Dermis microvascular lymphatic vessel endothelial cell (primary cell): ENCODE data around the gene MAST2. TPM values are rescaled to one million over a fixed set of nuclear protein-coding genes. Genes with fewer than 3 reads are reported as not detected.

Experiments used
- DNase-seq, 2 donors: peaks; one replicate each; pipeline versions ENCODE4 v3.0.0 to v3.0.0-alpha.2; 2010; ENCODE audit warnings: low read depth in 2 of 2
- total RNA-seq: library from RNA; depleted of rRNA; stranded (reverse); fragments of >200 nt; gene quantifications from 2 replicates; pipeline ENCODE4 v1.2.1, GENCODE V29; 2014

Gene MAST2
- total RNA-seq, 1 donor from 2014 or later: 11.2 TPM

GRCh38 chr1:46058936-46059335, 255.5 kb downstream of the MAST2 start:
- no peak for DNase-seq

GRCh38 chr1:46061146-46061545, 257.7 kb downstream of the MAST2 start:
- DNase-seq: no peak

GRCh38 chr1:46062651-46063319, 259.4 kb downstream of the MAST2 start:
- DNase-seq: no peak

GRCh38 chr1:46064708-46065107, 261.3 kb downstream of the MAST2 start:
- DNase-seq: no peak

- no peak for DNase-seq
These were observed 262.0 kb downstream of the MAST2 start for GRCh38 chr1:46065405-46065804.

DNA sequence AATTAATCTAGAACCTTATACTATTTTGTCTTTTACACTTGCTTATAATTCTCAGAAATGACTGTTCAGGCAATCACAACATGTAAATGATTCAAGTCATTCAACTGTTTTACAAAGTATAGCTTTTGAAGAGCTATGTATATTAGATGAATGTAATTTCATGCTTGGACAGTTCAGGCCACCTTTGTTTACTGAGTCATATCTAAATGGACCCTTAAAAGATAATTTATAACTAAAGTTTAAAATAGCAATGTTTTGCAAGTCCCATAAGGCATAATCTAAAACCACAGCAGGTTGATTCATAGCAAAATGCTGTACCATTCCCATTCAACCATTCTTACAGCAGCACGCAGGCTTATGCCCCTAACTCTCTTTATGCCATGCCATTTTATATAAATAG, 264.2 kb downstream of the MAST2 start:
- no peak for DNase-seq

- DNase-seq: no peak
These were observed 265.1 kb downstream of the MAST2 start for GRCh38 chr1:46068525-46068924.

DNA sequence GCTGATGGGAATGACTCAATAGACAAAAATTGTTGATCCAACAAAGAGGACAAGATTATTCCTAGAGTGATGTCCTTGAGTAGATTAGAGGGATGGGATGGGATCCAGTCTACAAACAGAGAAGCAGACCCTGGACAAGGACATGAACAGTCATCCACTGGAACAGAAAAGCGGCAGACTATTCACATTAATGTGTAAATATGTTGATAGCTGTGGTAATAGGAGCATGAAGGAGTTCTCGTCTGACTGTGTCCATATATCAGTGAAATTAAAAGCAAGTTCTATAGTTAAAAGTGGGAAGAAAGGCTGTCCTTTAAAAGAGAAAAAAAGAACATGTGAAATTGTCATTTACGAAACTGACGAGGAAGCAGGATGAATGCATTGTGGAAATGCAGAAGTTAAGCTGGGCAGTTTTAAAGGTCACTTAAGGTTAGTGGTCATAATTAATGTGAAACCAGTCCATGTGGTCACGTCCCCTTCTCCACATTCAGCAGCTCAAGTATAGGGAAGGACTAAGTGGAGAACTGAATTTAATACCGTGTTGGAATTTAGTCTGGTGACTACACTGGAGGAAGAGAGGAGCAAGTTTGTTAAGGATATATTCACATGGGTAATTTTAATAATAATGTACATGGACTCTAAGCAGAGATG, 266.9 kb downstream of the MAST2 start:
- no peak for DNase-seq

- no peak for DNase-seq
These were observed 269.6 kb downstream of the MAST2 start for GRCh38 chr1:46072975-46073374.

DNA sequence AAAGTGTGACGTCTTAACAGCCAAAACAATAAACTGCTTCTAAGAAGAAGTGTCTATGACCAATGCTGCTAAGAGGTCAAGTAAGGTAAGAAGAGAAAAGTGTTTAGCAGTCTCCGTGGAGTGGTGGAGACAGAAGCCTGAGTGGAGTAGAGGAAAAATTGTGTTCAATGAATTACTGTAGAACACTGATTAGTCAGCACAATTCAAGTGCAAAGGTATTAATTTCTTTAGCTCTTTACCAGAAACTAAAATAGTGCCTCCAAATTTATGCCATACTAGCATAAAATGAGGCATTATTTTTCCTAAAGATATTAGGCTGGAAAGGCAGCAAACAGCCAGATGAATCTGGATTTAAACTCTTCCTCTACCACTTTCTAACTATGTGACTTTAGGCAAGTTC, 272.9 kb downstream of the MAST2 start:
- DNase-seq: no peak

- no peak for DNase-seq
These were observed 274.2 kb downstream of the MAST2 start for GRCh38 chr1:46077644-46078043.

DNA sequence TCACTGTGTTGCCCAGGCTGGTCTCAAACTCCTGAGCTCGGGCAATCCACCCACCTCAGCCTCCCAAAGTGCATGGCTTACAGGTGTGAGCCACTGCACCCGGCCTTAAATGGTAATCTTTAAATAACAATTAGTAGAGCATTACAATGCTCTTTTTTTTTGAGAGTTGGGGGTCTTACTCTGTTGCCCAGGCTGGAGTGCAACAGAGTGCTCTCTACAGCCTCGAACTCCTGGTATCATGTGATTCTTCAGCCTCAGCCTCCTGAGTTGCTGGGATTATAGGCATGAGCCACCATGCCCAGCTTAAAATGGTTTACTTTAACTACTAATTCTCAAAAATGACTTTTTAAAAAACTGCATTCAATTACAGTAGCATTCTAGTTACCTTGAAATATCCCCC, 276.8 kb downstream of the MAST2 start:
- DNase-seq: no peak

- DNase-seq: peak in 1 of 2 donors; percentile 37
These were observed 277.8 kb downstream of the MAST2 start for GRCh38 chr1:46081206-46081605.

DNA sequence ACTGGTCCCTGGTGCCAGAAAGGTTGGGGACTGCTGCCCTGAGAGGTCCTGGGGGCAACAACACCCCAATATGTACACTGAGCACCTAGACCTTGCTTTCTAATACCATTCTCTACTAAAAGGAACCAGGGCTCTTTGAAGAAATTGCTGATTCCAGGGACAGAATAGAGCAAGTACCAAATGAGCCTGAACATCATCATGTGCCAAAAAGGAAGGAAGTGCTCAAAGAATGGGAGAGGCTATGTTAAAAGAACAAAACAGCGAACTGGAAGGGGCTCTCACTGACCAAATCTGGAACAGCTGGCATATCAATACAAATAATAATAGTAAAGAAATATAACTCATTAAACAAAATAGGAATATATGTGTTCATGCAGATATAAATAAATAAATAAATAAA, 278.2 kb downstream of the MAST2 start:
- peak; percentile 9 to 38 for DNase-seq

GRCh38 chr1:46083579-46083978, 280.2 kb downstream of the MAST2 start:
- DNase-seq: no peak

DNA sequence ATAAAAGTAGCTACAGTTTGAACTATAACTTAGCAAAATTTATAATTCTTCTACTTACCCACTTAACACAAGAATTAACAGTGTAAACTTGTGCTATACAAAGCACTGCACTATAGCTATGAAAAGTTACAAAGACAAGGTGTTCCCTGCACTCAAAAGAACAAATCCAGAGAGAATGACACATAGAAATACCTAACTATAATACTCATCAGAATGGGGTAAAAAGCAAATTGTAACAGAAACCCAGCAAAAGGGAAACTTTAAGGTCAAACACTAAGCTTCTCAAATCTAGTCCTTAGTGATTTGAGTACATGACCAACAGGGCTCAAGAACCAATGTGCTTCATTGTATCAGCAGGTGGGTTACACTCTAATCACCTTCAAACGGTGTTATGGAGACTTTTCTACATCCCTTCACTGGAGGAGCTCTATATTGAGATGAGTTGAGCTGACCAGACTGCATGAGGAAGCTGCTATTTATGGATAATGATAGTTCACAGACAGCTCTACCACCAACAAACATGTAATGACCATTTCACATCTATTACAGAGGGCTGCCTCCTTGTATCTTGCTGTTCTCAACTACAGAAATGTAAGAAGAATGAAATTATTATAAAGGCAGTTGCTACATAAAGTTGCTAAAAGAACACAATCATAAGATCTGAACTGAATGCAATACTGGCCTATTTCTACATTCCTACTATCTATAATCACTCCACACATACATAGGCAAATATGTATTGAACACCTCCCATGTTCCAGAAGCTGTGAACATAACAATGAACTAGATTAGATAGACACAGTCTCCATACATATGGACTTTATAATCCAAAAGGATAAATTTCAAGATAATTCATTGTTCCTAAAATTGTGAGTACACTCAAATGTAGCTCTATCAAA, 281.4 kb downstream of the MAST2 start:
- DNase-seq: no peak

Other genes with a start within 250 kb of the MAST2 start
- 64.9 and 69.4 TPM in 2 replicates for gene NASP, start 219.6 kb upstream of the MAST2 start, total RNA-seq
- gene CCDC17, start 179.6 kb upstream of the MAST2 start, total RNA-seq: 0.51 and 1.0 TPM in 2 replicates
- gene GPBP1L1, start 117.1 kb upstream of the MAST2 start, total RNA-seq: 74.6 and 80.0 TPM in 2 replicates
- gene TMEM69, start 115.4 kb upstream of the MAST2 start, total RNA-seq: 10.3 and 16.9 TPM in 2 replicates
- 4.1 and 5.3 TPM in 2 replicates for gene IPP, start 53.0 kb upstream of the MAST2 start, total RNA-seq